ENCODE data around the gene GNAI1. TPM values are rescaled to one million over a fixed set of nuclear protein-coding genes. Genes with fewer than 3 reads are reported as not detected.

The GNAI1 gene
- total and polyA plus RNA-seq, 2 donors (not counting 1 experiment from before 2014, with no cell fraction given): not detected

DNA sequence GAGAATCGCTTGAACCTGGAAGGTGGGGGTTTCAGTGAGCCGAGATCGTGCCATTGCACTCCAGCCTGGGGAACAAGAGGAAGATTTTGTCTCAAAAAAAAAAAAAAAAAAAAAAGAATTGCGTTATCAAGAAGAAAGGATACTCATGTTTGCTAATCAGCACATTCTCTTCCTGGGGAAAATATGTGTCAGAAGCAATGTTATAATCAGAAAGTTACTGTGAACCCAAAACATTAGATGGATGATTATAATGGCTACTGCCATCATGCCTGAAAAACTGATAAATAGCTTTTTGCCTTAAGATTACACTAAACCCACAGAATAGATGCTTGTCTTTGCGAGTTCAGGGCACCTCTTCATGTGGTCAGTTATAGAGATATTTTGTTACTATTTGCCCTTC is 24.3 kb upstream of the GNAI1 start:
- POLR2A ChIA-PET: no interaction called here
- TF ChIP-seq, protein P1, sequence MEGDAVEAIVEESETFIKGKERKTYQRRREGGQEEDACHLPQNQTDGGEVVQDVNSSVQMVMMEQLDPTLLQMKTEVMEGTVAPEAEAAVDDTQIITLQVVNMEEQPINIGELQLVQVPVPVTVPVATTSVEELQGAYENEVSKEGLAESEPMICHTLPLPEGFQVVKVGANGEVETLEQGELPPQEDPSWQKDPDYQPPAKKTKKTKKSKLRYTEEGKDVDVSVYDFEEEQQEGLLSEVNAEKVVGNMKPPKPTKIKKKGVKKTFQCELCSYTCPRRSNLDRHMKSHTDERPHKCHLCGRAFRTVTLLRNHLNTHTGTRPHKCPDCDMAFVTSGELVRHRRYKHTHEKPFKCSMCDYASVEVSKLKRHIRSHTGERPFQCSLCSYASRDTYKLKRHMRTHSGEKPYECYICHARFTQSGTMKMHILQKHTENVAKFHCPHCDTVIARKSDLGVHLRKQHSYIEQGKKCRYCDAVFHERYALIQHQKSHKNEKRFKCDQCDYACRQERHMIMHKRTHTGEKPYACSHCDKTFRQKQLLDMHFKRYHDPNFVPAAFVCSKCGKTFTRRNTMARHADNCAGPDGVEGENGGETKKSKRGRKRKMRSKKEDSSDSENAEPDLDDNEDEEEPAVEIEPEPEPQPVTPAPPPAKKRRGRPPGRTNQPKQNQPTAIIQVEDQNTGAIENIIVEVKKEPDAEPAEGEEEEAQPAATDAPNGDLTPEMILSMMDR (IDR thresholded peaks at IDR 0.05): no peak
- TF ChIP-seq EZH2 (IDR thresholded peaks at IDR 0.05; ENCODE audit: borderline replicate concordance, insufficient read depth, low read depth, low read length, poor library complexity, severe bottlenecking): no peak
- no peak for ATAC-seq (ENCODE audit: low read depth)

DNA sequence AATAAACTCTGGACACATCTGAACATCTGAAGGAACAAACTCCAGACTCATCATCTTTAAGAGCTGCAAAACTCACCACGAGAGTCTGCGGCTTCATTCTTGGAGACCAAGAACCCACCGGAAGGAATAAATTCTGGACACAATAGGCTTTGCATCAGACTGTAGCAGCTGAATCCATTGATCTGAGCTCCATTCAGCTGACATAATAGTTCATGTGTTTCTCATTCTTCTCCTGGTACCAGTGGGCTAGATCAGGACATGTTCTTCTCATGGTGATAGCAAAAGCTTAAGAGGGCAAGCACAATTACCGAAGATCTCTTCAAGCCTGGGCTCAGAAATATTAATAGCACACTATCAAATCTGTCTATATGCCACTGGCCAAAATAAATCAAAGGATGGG is 20.5 kb upstream of the GNAI1 start:
- 63% methylated on average over 3 of the region's 4 CpGs for WGBS (ENCODE audit: insufficient coverage)
- no peak overlapping the region for H3K9ac ChIP-seq (ENCODE audit: low read length)
- no peak overlapping the region for H3K4me3 ChIP-seq (ENCODE audit: control extremely low read depth in 1 of 5, extremely low read depth in 1 of 5, insufficient read depth in 1 of 5, low read depth in 2 of 5, low read length in 4 of 5)
- no peaks in the 10 kb centered on the region for H3K27me3 ChIP-seq (replicated peaks in 1 of 4; ENCODE audit: control extremely low read depth in 1 of 4, control insufficient read depth in 3 of 4, insufficient read depth in 4 of 4, low read length in 3 of 4)
- H3K27ac ChIP-seq (ENCODE audit: low read length in 2 of 2): no peak overlapping the region
- H3K4me2 ChIP-seq (replicated peaks; ENCODE audit: low read depth, low read length, poor library complexity, severe bottlenecking): no peak overlapping the region
- no peak overlapping the region for H2AFZ ChIP-seq (ENCODE audit: insufficient read depth, low read depth, low read length, poor library complexity, severe bottlenecking)
- Mint-ChIP-seq H3K4me1 (no peaks in the 10 kb centered on the region), H3K9me3 (ENCODE audit: insufficient read depth) (no peaks in the 10 kb centered on the region), H3K27me3 (no peaks in the 10 kb centered on the region), H3K4me3 (no peak overlapping the region), H3K27ac (no peak overlapping the region)
- TF ChIP-seq, protein P1 (IDR thresholded peaks at IDR 0.05): no peak
- TF ChIP-seq EZH2 (IDR thresholded peaks at IDR 0.05; ENCODE audit: borderline replicate concordance, insufficient read depth, low read depth, low read length, poor library complexity, severe bottlenecking): no peak
- ATAC-seq (ENCODE audit: low read depth): no peak
- no peak for DNase-seq
- POLR2A ChIA-PET: no interaction called here
- H3K79me2 ChIP-seq (ENCODE audit: control insufficient read depth, insufficient read depth, low read length): no peaks in the 10 kb centered on the region
- H3K36me3 ChIP-seq (replicated peaks in 1 of 2; ENCODE audit: control extremely low read depth in 1 of 2, control insufficient read depth in 1 of 2, extremely low read depth in 1 of 2, insufficient read depth in 2 of 2, low read length in 1 of 2): no peaks in the 10 kb centered on the region
- H3K9me3 ChIP-seq (ENCODE audit: control extremely low read depth in 1 of 3, control insufficient read depth in 2 of 3, insufficient read depth in 1 of 3, low read length in 2 of 3): no peaks in the 10 kb centered on the region
- no peaks in the 10 kb centered on the region for H3K4me1 ChIP-seq (ENCODE audit: control insufficient read depth in 2 of 2, insufficient read depth in 2 of 2, low read length in 2 of 2)
- intact Hi-C loops (cut with micrococcal nuclease): no loop called here
- CTCF ChIA-PET: no interaction called here
- H4K20me1 ChIP-seq (ENCODE audit: control insufficient read depth, insufficient read depth, low read length, poor library complexity, severe bottlenecking): no peaks in the 10 kb centered on the region

More for the DNA sequence above, 24.3 kb upstream of the GNAI1 start:
- Mint-ChIP-seq H3K27me3 (no peaks in the 10 kb centered on the region), H3K4me1 (peaks cover 4% of the 10 kb centered on the region), H3K4me3 (no peak overlapping the region), H3K27ac (no peak overlapping the region), H3K9me3 (ENCODE audit: insufficient read depth) (no peaks in the 10 kb centered on the region)
- CTCF ChIA-PET: no interaction called here
- H4K20me1 ChIP-seq (ENCODE audit: control insufficient read depth, insufficient read depth, low read length, poor library complexity, severe bottlenecking): no peaks in the 10 kb centered on the region
- intact Hi-C loops (cut with micrococcal nuclease): no loop called here
- no peaks in the 10 kb centered on the region for H3K79me2 ChIP-seq (ENCODE audit: control insufficient read depth, insufficient read depth, low read length)
- H3K4me1 ChIP-seq (ENCODE audit: control insufficient read depth in 2 of 2, insufficient read depth in 2 of 2, low read length in 2 of 2): no peaks in the 10 kb centered on the region
- no peaks in the 10 kb centered on the region for H3K27me3 ChIP-seq (replicated peaks in 1 of 4; ENCODE audit: control extremely low read depth in 1 of 4, control insufficient read depth in 3 of 4, insufficient read depth in 4 of 4, low read length in 3 of 4)
- 83% methylated on average over 2 of the region's 5 CpGs for WGBS (ENCODE audit: insufficient coverage)
- H3K36me3 ChIP-seq (replicated peaks in 1 of 2; ENCODE audit: control extremely low read depth in 1 of 2, control insufficient read depth in 1 of 2, extremely low read depth in 1 of 2, insufficient read depth in 2 of 2, low read length in 1 of 2): no peaks in the 10 kb centered on the region
- no peak for DNase-seq
- H3K4me2 ChIP-seq (replicated peaks; ENCODE audit: low read depth, low read length, poor library complexity, severe bottlenecking): no peak overlapping the region
- H3K4me3 ChIP-seq (ENCODE audit: control extremely low read depth in 1 of 5, extremely low read depth in 1 of 5, insufficient read depth in 1 of 5, low read depth in 2 of 5, low read length in 4 of 5): no peak overlapping the region
- no peak overlapping the region for H3K9ac ChIP-seq (ENCODE audit: low read length)
- no peaks in the 10 kb centered on the region for H3K9me3 ChIP-seq (ENCODE audit: control extremely low read depth in 1 of 3, control insufficient read depth in 2 of 3, insufficient read depth in 1 of 3, low read length in 2 of 3)
- H3K27ac ChIP-seq (ENCODE audit: low read length in 2 of 2): no peak overlapping the region
- no peak overlapping the region for H2AFZ ChIP-seq (ENCODE audit: insufficient read depth, low read depth, low read length, poor library complexity, severe bottlenecking)

Measured in B cell (primary cell).